ENCODE data around the gene GALNS.

GALNS gene

GRCh38 chr16:88770461-88771293 is 86.1 kb downstream of the GALNS start:
- peak; percentile 55 for DNase-seq (ENCODE audit: low spot score)

GRCh38 chr16:88769617-88770460 is 86.9 kb downstream of the GALNS start:
- peak; percentile 69 for DNase-seq (ENCODE audit: low spot score)

- DNase-seq (ENCODE audit: low spot score), result no peak
Measured at GRCh38 chr16:88768071-88768783, 88.5 kb downstream of the GALNS start.

- DNase-seq (ENCODE audit: low spot score), result no peak
Measured at GRCh38 chr16:88767546-88768070, 89.1 kb downstream of the GALNS start.

DNA sequence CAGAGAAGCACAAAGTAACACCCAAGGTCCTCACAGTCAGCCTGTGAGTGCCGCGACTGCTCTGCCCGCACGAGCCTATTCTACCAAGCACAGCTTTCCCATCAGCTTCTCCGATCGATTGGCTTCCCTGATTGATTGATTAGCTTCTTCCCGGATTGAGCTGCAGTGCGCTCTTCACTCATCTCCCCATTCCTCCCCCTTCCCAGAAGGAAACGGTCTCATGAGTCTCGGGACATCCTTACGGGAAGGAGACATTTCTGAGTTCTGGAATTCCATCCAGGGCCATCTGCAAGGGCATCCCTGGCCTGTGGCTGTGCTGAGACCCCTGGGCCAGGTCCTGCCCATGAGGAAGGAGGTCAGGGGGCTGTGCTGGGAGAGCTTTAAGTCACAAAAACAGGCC is 89.8 kb downstream of the GALNS start:
- no peak for DNase-seq (ENCODE audit: low spot score)

- no peak for DNase-seq (ENCODE audit: low spot score)
Measured at GRCh38 chr16:88764913-88765349, 91.8 kb downstream of the GALNS start.

DNA sequence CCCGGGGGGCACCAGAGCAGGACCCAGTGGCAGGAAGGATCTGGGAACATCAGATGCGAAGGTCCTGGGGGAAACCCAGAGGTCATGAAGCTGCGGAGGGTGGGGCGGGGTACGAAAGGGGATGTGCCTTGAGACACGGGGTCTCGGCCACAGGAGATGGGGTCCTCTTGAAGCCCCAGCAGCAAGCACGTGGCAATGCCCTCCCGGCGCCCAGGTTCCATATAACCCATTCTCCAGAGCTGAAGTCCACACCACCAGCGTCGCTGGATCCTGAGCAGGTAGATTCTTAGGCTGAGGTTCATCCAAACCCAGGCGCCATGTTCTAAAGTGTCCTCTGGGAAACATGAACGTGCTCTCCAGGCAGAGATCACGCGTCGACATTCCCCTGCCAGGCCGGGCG is 92.7 kb downstream of the GALNS start:
- no peak for DNase-seq (ENCODE audit: low spot score)
